Measurements from ENCODE around the gene KDM4F.

The KDM4F gene

DNA sequence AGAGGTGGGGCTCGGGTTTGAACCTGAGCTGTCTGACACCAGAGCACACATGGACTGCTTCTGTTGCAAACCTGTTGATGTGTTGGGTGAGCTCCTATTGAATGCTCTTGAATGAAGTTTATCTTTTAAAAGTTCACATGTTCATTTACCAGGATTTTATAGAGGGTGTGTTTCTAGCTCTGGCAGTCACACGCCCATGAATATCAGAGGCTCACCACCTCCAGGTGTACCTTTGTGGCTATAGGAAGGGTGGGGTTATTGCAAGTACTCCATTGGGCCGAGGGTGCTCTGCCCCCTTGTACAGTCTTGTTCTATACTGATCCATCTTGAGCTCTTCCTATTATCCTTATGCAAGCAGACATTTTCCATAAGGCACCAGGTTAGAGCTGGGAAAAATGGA lies 49.6 kb downstream of the KDM4F start:
- no peaks in the 10 kb centered on the region for H3K27me3 ChIP-seq
- DNase-seq = no peak
- no peak overlapping the region for H3K4me3 ChIP-seq (ENCODE audit: low read depth, low read length)
- peaks cover 7% of the 10 kb centered on the region; the same call in 1 of the 2 replicates for H3K4me1 ChIP-seq
- no peaks in the 10 kb centered on the region for H3K36me3 ChIP-seq
- TF ChIP-seq CTCF (IDR thresholded peaks at IDR 0.05; ENCODE audit: low read depth, low read length) = no peak
- H3K9me3 ChIP-seq = no peaks in the 10 kb centered on the region

- Histone ChIP-seq H3K36me3 (no peaks in the 10 kb centered on the region), H3K4me1 (peaks cover 7% of the 10 kb centered on the region; the same call in 1 of the 2 replicates), H3K27me3 (no peaks in the 10 kb centered on the region), H3K9me3 (no peaks in the 10 kb centered on the region), H3K4me3 (ENCODE audit: low read depth, low read length) (no peak overlapping the region)
- DNase-seq = no peak
- no peak for TF ChIP-seq CTCF (IDR thresholded peaks at IDR 0.05; ENCODE audit: low read depth, low read length)
Measured at GRCh38 chr11:95100191-95100648, 51.0 kb downstream of the KDM4F start.
